Chondrocyte (in vitro differentiated cells): ENCODE results near the gene ZC3HAV1L. TPM values are rescaled to one million over a fixed set of nuclear protein-coding genes. Genes with fewer than 3 reads are reported as not detected.
A peak's percentile ranks its signal among the peaks of the same experiment; 100 is the strongest.

Source experiments
- DNase-seq: peaks from one replicate; pipeline ENCODE4 v3.0.0; 2021; ENCODE audit warnings: mixed read lengths, low spot score
- H3K27ac Mint-ChIP-seq: one replicate; pipeline ENCODE4 v1.8.0; 2021; ENCODE audit warnings: mild to moderate bottlenecking, moderate library complexity, mixed read lengths; ENCODE audit not compliant: unreplicated experiment
- H3K27me3 Mint-ChIP-seq: 2 replicates; pipeline ENCODE4 v1.8.0; 2021; ENCODE audit warnings: low read depth, mixed read lengths
- H3K36me3 Mint-ChIP-seq: 2 replicates; pipeline ENCODE4 v1.8.0; 2021; ENCODE audit warnings: low read depth, mixed read lengths
- H3K4me1 Mint-ChIP-seq: 2 replicates; pipeline ENCODE4 v1.8.0; 2021; ENCODE audit warnings: low read depth, mild to moderate bottlenecking, mixed read lengths
- H3K4me3 Mint-ChIP-seq: one replicate; pipeline ENCODE4 v1.8.0; 2021; ENCODE audit warnings: mild to moderate bottlenecking, moderate library complexity, mixed read lengths; ENCODE audit not compliant: unreplicated experiment
- H3K9me3 Mint-ChIP-seq: 2 replicates; pipeline ENCODE4 v1.8.0; 2021; ENCODE audit warnings: low read depth, mixed read lengths
- total RNA-seq: library from RNA; stranded (reverse); gene quantifications from 3 replicates; pipeline ENCODE4 v1.2.1, GENCODE V29; 2021
- TF ChIP-seq, protein P1 (sequence below): fragments of 200-600 bp; sonication (generic); IDR thresholded peaks from 2 replicates; pipeline ENCODE4 v1.5.0; 2021; ENCODE audit warnings: antibody characterized with exemption, mild to moderate bottlenecking, moderate library complexity

ZC3HAV1L gene
- total RNA-seq, 1 donor from 2014 or later, result 9.9 TPM

DNA sequence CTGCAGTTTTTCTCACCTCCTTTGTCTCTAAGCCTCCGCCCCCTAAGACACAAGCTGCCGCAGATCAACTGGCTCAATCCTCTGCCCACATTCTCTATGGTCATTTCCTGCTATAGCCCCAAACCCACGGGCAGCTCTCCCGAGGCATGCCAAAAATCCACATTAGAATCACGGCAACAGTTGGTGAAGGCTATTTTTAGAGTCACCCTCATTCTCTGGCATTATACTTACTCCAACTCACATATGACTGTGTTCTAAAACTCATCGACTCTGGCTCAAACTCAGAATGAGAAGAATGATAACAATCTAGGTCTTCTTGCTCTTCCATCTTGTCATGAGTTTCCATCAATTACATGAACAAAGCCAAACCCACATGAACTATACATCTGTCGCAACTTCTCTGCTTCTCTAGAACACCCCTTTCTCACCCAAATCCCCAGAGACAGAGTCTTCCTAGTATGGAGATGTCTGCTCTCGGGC lies 43.8 kb downstream of the ZC3HAV1L start:
- TF ChIP-seq, protein P1, sequence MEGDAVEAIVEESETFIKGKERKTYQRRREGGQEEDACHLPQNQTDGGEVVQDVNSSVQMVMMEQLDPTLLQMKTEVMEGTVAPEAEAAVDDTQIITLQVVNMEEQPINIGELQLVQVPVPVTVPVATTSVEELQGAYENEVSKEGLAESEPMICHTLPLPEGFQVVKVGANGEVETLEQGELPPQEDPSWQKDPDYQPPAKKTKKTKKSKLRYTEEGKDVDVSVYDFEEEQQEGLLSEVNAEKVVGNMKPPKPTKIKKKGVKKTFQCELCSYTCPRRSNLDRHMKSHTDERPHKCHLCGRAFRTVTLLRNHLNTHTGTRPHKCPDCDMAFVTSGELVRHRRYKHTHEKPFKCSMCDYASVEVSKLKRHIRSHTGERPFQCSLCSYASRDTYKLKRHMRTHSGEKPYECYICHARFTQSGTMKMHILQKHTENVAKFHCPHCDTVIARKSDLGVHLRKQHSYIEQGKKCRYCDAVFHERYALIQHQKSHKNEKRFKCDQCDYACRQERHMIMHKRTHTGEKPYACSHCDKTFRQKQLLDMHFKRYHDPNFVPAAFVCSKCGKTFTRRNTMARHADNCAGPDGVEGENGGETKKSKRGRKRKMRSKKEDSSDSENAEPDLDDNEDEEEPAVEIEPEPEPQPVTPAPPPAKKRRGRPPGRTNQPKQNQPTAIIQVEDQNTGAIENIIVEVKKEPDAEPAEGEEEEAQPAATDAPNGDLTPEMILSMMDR, result no peak
- peak overlapping the region; percentile 85 for H3K27ac Mint-ChIP-seq
- H3K9me3 Mint-ChIP-seq, result peaks cover 7% of the 10 kb centered on the region
- no peak overlapping the region for H3K4me3 Mint-ChIP-seq
- no peak for DNase-seq
- peaks cover 14% of the 10 kb centered on the region for H3K4me1 Mint-ChIP-seq
- H3K27me3 Mint-ChIP-seq, result no peaks in the 10 kb centered on the region
- peaks cover 8% of the 10 kb centered on the region for H3K36me3 Mint-ChIP-seq

DNA sequence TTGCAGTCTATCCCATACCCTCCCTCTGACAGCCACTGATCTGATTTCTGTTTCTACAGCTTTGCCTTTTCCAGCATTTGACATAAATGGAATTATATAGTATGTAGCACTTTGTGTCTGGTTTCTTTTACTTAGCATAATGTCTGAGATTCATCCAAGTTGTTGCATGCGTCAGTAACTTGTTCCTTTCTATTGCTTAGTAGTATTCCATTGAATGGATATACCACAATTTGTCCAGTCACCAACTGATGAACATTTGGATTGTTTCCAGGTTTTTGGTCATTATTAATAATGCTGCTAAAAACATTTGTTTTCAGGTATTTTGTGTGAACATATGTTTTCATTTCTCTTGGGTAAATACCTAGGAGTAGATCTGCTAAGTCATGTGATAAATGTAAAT lies 48.2 kb downstream of the ZC3HAV1L start:
- no peak for DNase-seq
- Mint-ChIP-seq H3K4me1 (peaks cover 16% of the 10 kb centered on the region), H3K4me3 (no peak overlapping the region), H3K27ac (no peak overlapping the region), H3K27me3 (no peaks in the 10 kb centered on the region), H3K9me3 (peaks cover 7% of the 10 kb centered on the region), H3K36me3 (peaks cover 8% of the 10 kb centered on the region)
- TF ChIP-seq, protein P1, result no peak

DNA sequence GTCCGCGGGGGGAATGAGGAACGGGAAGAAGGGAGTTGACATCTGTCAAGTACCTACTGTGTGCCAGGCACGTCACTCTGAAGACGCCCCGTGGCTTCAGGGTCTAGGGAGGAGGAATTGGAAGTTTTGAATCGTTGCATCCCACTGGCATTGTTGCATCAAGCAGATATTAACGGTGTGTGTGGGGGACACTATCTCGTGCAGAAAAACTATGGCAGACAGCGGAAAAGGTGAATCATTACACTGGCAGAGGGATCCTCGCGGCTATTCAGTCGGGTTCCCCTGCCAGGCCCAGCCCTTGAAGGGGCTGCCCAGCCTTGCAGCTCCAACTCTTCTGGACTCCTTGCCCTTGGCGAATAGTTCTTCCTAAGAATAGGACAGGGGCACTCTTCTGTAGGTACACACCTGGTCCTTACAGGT lies 53.6 kb downstream of the ZC3HAV1L start:
- DNase-seq, result no peak
- peak overlapping the region; percentile 69 for H3K4me3 Mint-ChIP-seq
- H3K27me3 Mint-ChIP-seq, result no peaks in the 10 kb centered on the region
- H3K4me1 Mint-ChIP-seq, result peaks cover 21% of the 10 kb centered on the region
- H3K9me3 Mint-ChIP-seq, result no peaks in the 10 kb centered on the region
- H3K27ac Mint-ChIP-seq, result no peak overlapping the region
- H3K36me3 Mint-ChIP-seq, result no peaks in the 10 kb centered on the region
- TF ChIP-seq, protein P1, result no peak

DNA sequence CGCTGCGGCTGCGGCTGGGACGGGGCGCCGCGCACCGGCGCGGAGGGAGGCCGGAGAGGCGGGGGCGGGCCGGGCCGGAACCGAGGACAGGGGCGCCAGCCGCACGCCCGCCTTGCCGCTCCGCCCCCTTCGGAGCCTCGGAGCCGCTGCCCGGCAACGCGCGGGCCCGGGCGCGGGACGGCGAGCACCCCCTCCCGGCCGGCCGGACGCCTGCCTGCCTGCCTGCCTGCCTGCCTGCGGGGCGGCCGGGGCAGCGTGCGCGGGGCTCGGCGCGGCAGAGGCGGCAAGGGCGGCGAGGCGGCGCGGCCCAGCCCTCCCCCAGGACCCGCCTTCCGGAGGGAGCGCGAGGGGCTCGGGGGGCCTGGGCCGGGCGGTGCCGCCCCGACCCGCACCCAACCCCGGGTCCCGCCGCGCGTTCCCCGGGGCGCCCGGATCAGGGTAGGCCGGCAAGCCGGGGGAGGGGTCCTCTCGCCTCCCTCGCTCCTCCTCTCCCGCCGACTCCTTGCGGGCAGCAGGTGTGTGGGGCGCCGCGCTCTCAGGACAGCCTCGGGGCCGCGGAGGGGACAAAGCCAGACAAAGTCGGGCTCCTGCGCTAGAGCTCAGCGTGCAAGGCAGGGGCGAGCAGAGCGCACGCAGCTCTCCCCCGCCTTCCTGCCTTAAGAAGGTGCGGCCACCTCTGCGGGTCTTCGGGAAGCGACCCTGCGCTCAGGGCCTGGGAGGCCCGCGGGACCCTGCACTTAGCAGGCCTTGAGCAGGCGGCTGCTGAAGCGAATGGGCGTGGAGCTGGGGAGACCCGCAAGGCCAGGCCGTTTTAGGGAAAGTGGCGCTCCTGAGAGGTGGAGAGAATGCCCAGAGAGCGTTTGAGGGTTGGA lies 54.3 kb downstream of the ZC3HAV1L start, which contains the start of gene KIAA1549:
TSS of gene KIAA1549 (minus strand) at position 58 of the 872 bp plus-strand sequence. CDS start 120 bp downstream, outside the sequence.
- no peak for DNase-seq
- H3K4me3 Mint-ChIP-seq, result peak within 1 kb of the TSS; percentile 81
- no peaks in the 10 kb centered on the region for H3K27me3 Mint-ChIP-seq
- no peaks in the 10 kb centered on the region for H3K36me3 Mint-ChIP-seq
- peaks cover 21% of the 10 kb centered on the region for H3K4me1 Mint-ChIP-seq
- H3K27ac Mint-ChIP-seq, result peak within 1 kb of the TSS; percentile 4
- H3K9me3 Mint-ChIP-seq, result no peaks in the 10 kb centered on the region
- TF ChIP-seq, protein P1, result peak; percentile 35

DNA sequence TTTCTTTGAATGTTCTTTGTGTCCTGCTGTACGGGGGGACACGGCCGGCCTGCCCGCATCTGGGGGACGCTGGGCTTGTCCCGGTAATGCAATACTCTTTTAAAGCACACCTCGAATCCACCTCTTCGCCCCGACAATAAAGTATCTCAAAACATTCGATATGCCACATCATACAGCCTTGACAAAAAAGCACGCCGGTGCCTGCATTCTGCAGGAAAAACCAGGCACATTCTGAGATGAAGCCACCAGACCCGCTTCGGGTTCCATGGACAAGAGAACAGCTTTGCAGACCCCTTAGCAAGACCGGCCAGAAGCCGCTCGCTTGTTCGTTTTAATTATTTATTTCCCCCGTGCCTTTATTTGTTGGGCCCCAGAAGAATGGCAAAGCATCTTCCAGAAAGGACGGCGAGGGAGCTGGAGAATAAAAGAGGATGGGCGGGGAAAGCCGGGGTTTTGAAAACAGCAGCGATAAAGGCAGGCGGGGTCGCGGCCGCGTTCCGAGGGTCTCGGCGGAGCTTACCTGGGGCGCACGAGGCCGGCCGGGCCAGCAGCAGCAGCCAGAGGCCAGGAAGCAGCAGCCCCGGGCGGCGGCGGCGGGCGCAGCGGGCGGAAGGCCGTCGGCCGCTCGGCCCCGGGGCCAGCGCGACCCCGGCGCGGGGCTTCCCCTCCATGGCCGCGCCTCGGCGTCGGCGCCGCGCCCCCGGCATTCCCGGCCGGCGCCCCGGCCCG lies 55.1 kb downstream of the ZC3HAV1L start:
- Mint-ChIP-seq H3K4me3 (peak overlapping the region; percentile 81), H3K27me3 (no peaks in the 10 kb centered on the region), H3K9me3 (no peaks in the 10 kb centered on the region), H3K27ac (peak overlapping the region; percentile 4), H3K4me1 (peaks cover 19% of the 10 kb centered on the region), H3K36me3 (no peaks in the 10 kb centered on the region)
- TF ChIP-seq, protein P1, result no peak
- no peak for DNase-seq
